Suprapubic skin (tissue), 4 donors: ENCODE results near the gene PCIF1. TPM values are rescaled to one million over a fixed set of nuclear protein-coding genes. Genes with fewer than 3 reads are reported as not detected.

Experiments
- DNase-seq, 2 donors: peaks; one replicate each; pipeline ENCODE4 v3.0.0-alpha.2; 2019; ENCODE audit warnings: low spot score in 2 of 2
- H3K27ac ChIP-seq: fragments of 200-600 bp; sonication (generic); one replicate; pipeline ENCODE4 v1.5.1; 2019
- H3K27me3 ChIP-seq: fragments of 200-600 bp; sonication (generic); one replicate; pipeline ENCODE4 v1.5.1; 2019
- H3K36me3 ChIP-seq: fragments of 200-600 bp; sonication (generic); one replicate; pipeline ENCODE4 v1.5.1; 2019
- H3K4me1 ChIP-seq: fragments of 200-600 bp; sonication (generic); one replicate; pipeline ENCODE4 v1.5.1; 2019
- H3K4me3 ChIP-seq: fragments of 200-600 bp; sonication (generic); one replicate; pipeline ENCODE4 v1.5.1; 2019; ENCODE audit warnings: mild to moderate bottlenecking
- H3K9me3 ChIP-seq: fragments of 200-600 bp; sonication (generic); one replicate; pipeline ENCODE4 v1.5.1; 2019
- EP300 ChIP-seq: sonication (generic); formaldehyde crosslinking; IDR thresholded peaks from one replicate; pipeline ENCODE4 v1.6.1; 2017; ENCODE audit warnings: antibody characterized with exemption
- POLR2A ChIP-seq, 2 donors: fragments of 450-650 bp; IDR thresholded peaks; one replicate each; pipeline ENCODE4 v1.6.1; 2017; ENCODE audit warnings: antibody characterized with exemption in 2 of 2, mild to moderate bottlenecking in 2 of 2, moderate library complexity in 2 of 2
- POLR2AphosphoS5 ChIP-seq, 3 donors: sonication (generic); formaldehyde crosslinking; IDR thresholded peaks; one replicate each; pipeline ENCODE4 v1.6.1; 2017; ENCODE audit warnings: antibody characterized with exemption in 3 of 3
- WGBS: methylation state at CpG from one replicate; pipeline ENCODE4 v1.1.5; 2018; 5-methylcytosine and 5-hydroxymethylcytosine counted together
- total RNA-seq, 4 donors: library from RNA; depleted of rRNA; stranded (reverse); fragments of >200 nt; gene quantifications; one replicate each; pipeline ENCODE4 v1.1.0, GENCODE V29; 2016
- TF ChIP-seq, protein P1 (sequence below), 2 donors: fragments of 200-600 bp in 1 of 2; fragments of 450-650 bp in 1 of 2; sonication (generic) in 1 of 2; IDR thresholded peaks; one replicate each; pipeline ENCODE4 v1.5.1; 2016 to 2019; ENCODE audit warnings: antibody characterized with exemption in 2 of 2, mild to moderate bottlenecking in 1 of 2, moderate library complexity in 1 of 2

PCIF1 gene
- total RNA-seq, 4 donors from 2014 or later: 37.2 to 70.3 (median 42.4) TPM

DNA sequence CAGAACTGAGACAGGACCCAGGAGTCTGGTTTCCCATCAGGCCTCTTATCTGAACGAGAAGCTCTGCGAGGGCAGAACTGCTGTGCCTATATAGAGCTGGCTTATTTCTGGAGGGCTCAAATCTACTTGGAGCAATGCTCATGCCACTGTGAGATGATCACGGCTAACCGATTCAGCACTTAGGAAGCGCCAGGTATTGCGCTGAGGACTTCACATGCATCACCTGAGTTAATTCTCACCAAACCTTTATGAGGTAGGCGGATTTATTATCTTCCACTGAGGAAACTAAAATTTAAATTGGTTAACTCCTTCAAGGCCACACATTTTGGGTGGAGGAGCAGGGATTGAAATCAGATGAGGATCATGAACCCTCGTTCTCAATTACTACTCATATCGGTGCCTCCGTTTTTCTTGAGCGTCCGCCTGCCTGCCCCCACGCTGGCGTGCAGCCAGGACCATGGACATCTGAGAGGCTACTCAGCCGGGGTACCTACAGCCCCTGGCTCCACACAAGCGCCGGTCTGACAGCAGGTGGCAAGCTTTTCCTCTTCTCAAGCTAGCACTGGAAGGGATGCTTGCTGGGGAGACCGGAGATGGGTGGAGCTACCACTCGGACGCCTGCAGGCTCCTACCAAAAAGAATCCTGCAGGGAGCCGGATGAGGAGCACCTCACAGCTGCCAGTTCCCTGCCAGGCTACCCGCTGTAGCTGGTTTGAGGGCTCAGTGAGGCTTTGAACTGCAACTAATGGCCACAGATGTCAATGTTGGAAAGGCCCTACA is 1.0 kb upstream of the PCIF1 start:
- DNase-seq: peak in 1 of 2 donors; percentile 84
- WGBS: 43% methylated on average over 13 of the region's 22 CpGs
- Histone ChIP-seq H3K27ac (peak overlapping the region; percentile 100), H3K36me3 (peaks cover 16% of the 10 kb centered on the region), H3K4me3 (peak overlapping the region; percentile 86), H3K27me3 (no peaks in the 10 kb centered on the region), H3K4me1 (peaks cover 38% of the 10 kb centered on the region), H3K9me3 (no peaks in the 10 kb centered on the region)
- TF ChIP-seq EP300 (no peak), POLR2AphosphoS5 (IDR thresholded peaks at IDR 0.05) (no peak)
- TF ChIP-seq, protein P1, sequence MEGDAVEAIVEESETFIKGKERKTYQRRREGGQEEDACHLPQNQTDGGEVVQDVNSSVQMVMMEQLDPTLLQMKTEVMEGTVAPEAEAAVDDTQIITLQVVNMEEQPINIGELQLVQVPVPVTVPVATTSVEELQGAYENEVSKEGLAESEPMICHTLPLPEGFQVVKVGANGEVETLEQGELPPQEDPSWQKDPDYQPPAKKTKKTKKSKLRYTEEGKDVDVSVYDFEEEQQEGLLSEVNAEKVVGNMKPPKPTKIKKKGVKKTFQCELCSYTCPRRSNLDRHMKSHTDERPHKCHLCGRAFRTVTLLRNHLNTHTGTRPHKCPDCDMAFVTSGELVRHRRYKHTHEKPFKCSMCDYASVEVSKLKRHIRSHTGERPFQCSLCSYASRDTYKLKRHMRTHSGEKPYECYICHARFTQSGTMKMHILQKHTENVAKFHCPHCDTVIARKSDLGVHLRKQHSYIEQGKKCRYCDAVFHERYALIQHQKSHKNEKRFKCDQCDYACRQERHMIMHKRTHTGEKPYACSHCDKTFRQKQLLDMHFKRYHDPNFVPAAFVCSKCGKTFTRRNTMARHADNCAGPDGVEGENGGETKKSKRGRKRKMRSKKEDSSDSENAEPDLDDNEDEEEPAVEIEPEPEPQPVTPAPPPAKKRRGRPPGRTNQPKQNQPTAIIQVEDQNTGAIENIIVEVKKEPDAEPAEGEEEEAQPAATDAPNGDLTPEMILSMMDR (IDR thresholded peaks at IDR 0.05): peak in 1 of 2 donors; percentile 15

GRCh38 chr20:45934046-45934585 is 367 bp upstream of the PCIF1 start:
- H3K27ac ChIP-seq: peak overlapping the region; percentile 100
- DNase-seq: no peak
- no peaks in the 10 kb centered on the region for H3K9me3 ChIP-seq
- H3K36me3 ChIP-seq: peaks cover 22% of the 10 kb centered on the region
- peaks cover 38% of the 10 kb centered on the region for H3K4me1 ChIP-seq
- H3K4me3 ChIP-seq: peak overlapping the region; percentile 86
- WGBS: 0% methylated on average over 5 of the region's 34 CpGs
- no peaks in the 10 kb centered on the region for H3K27me3 ChIP-seq
- TF ChIP-seq POLR2AphosphoS5 (IDR thresholded peaks at IDR 0.05) (no peak), POLR2A (IDR thresholded peaks at IDR 0.05) (no peak), EP300 (no peak)
- TF ChIP-seq, protein P1 (IDR thresholded peaks at IDR 0.05): no peak

DNA sequence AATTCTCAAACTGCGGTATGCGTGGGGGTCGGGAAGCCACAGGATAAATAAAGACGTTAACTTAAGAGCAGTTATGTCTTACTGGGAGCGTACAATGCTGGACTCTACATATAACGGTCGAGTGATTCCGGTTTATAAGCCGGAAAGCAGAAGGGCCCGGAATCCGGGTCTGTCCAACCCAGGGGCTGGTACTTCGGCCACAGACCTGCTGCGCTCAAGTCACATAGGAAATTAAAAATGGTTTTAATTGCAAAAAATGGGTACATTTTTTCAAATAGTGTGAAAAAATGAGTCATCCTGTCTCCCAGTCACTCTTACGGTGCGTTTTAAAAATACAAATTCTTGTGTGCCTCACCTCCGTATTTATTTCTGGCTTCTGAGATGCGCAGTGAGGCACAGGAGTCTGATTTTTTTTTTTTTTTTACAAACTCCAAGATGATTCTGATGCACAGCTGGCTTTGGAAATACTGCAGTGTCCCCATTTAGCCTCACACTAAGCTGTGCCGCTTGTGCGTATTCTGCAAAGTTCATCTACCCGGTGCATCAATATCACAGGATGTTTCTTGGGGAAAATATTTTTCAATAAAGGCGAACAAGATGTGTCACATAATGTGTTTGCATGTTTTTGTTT is 1.0 kb downstream of the PCIF1 start:
- Histone ChIP-seq H3K36me3 (peaks cover 36% of the 10 kb centered on the region), H3K27me3 (no peaks in the 10 kb centered on the region), H3K4me3 (peak overlapping the region; percentile 86), H3K27ac (peak overlapping the region; percentile 100), H3K9me3 (no peaks in the 10 kb centered on the region), H3K4me1 (peaks cover 38% of the 10 kb centered on the region)
- TF ChIP-seq, protein P1 (IDR thresholded peaks at IDR 0.05): no peak
- TF ChIP-seq POLR2AphosphoS5 (IDR thresholded peaks at IDR 0.05): peak in 2 of 3 donors; percentile 13 to 18
- TF ChIP-seq EP300: no peak
- no peak for DNase-seq
- 9% methylated on average over 21 of the region's 21 CpGs for WGBS

DNA sequence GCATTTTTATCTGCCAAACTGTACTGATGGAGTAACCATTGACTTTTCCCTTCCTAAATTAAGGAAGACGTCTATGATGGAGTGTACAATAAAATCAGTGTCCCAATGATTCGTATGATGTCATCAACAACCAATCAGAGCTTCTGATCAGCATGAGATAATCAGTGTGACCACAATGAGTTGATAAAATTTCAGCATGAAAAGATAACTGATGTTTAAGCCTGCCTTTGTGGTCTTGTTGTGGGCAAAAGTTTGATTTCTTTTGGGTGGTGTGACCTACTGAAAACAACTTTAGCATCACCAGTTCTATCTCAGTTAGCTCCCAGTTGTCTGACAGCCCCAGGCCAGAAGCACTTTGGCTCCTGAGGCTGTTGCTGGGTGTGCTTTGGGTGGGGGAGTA is 3.3 kb downstream of the PCIF1 start:
- H3K4me1 ChIP-seq: peaks cover 37% of the 10 kb centered on the region
- no peaks in the 10 kb centered on the region for H3K9me3 ChIP-seq
- DNase-seq: no peak
- no peak for TF ChIP-seq POLR2A (IDR thresholded peaks at IDR 0.05)
- TF ChIP-seq, protein P1 (IDR thresholded peaks at IDR 0.05): no peak
- TF ChIP-seq EP300: no peak
- TF ChIP-seq POLR2AphosphoS5 (IDR thresholded peaks at IDR 0.05): no peak
- no peak overlapping the region for H3K4me3 ChIP-seq
- H3K27ac ChIP-seq: no peak overlapping the region
- peaks cover 57% of the 10 kb centered on the region for H3K36me3 ChIP-seq
- 66% methylated on average over 2 of the region's 2 CpGs for WGBS
- no peaks in the 10 kb centered on the region for H3K27me3 ChIP-seq
